Ovary (tissue), 3 donors: ENCODE measurements around the gene EIF2B4.

ENCODE experiments used
- POLR2A ChIP-seq: fragments of 450-650 bp; IDR thresholded peaks from one replicate; pipeline ENCODE4 v1.6.1; 2017; ENCODE audit warnings: antibody characterized with exemption, mild to moderate bottlenecking, moderate library complexity
- TF ChIP-seq, protein P1 (sequence below), 3 donors: fragments of 450-650 bp in 2 of 3; fragments of 200-600 bp in 1 of 3; IDR thresholded peaks; one replicate each; pipeline versions ENCODE4 v1.5.1 to v1.8.0; 2016 to 2022; ENCODE audit warnings: antibody characterized with exemption in 3 of 3, mild to moderate bottlenecking in 1 of 3
- donor health status: DM: no; HTN: no; CAD: no.

DNA sequence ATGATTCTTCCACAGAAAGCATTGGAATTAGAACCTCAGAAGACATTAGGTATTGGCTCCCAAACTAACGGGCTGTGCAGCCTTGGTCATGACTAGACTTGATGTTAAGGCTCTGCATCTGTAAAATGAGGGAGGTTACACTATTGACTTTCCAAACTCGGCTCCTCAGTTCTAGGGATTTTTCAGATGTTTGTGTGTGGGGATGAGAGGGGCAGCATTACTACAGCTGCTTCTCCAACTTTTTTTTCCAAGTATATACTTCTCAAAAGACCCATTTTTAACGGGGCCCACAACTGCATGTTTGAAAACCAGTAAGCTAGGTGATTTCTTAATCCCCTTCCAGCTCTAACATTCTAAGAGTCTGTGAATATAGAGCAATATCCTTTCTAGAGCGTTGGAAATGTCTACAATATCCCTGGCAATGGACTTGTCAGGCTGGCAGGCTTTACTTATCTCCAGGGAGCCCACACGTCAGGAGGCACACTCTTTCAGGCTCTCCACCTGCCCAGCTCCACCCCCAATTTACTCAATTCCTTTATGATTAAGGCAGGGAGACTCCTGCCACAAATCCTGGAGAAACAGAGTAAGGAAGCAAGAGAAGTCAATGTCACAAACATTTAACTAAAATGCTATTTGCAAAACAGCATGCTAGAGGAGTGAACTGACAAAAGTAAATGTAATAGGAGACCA, 46.4 kb downstream of the EIF2B4 start:
- TF ChIP-seq, protein P1, sequence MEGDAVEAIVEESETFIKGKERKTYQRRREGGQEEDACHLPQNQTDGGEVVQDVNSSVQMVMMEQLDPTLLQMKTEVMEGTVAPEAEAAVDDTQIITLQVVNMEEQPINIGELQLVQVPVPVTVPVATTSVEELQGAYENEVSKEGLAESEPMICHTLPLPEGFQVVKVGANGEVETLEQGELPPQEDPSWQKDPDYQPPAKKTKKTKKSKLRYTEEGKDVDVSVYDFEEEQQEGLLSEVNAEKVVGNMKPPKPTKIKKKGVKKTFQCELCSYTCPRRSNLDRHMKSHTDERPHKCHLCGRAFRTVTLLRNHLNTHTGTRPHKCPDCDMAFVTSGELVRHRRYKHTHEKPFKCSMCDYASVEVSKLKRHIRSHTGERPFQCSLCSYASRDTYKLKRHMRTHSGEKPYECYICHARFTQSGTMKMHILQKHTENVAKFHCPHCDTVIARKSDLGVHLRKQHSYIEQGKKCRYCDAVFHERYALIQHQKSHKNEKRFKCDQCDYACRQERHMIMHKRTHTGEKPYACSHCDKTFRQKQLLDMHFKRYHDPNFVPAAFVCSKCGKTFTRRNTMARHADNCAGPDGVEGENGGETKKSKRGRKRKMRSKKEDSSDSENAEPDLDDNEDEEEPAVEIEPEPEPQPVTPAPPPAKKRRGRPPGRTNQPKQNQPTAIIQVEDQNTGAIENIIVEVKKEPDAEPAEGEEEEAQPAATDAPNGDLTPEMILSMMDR (IDR thresholded peaks at IDR 0.05), result no peak
- no peak for TF ChIP-seq POLR2A
